HepG2 (cell line): Measurements from ENCODE around the gene ITPR1. TPM values are rescaled to one million over a fixed set of nuclear protein-coding genes. Genes with fewer than 3 reads are reported as not detected.

Experiments
- ATAC-seq: fragments of 200-7000 bp; cut with Tn5 transposase; 3 replicates; pipeline ENCODE4 v1.9.1; 2020; ENCODE audit warnings: mild to moderate bottlenecking, moderate library complexity
- BruUV-seq: library from RNA; stranded (reverse); fragments of 400-500 nt; replicated peaks from 2 replicates; lab custom pipeline; 2021; lab: Mats Ljungman, UMichigan
- CTCF ChIA-PET: fragments of 300-600 bp; formaldehyde crosslinking; extraction: SDS; loops from one replicate; lab custom pipeline; 2021; ENCODE audit warnings: low total read pairs, inconsistent platforms, low intra/inter-chr PET ratio; lab: Yijun Ruan, JAX
- POLR2A ChIA-PET: fragments of 350-600 bp; sonication (Branson Sonifier 250); formaldehyde crosslinking; loops from one replicate; lab custom pipeline; 2020; ENCODE audit warnings: antibody characterized with exemption, inconsistent platforms; lab: Yijun Ruan, JAX
- DNase-seq: peaks from one replicate; pipeline ENCODE4 v3.0.0-alpha.2; 2015; ENCODE audit warnings: low spot score
- FAIRE-seq: peaks from 3 replicates; lab custom pipeline; 2011; peaks lifted over from hg19 to GRCh38; lab: Jason Lieb, UNC
- H2AFZ ChIP-seq: one replicate; pipeline ENCODE4 v1.6.1; 2011; ENCODE audit warnings: low read length, inconsistent platforms
- H3K27ac ChIP-seq: fragments of 300-600 bp; 3 replicates; pipeline ENCODE4 v1.8.0; 2011; ENCODE audit warnings: mixed run types, mild to moderate bottlenecking, mixed read lengths, low read length, inconsistent platforms; ENCODE audit not compliant: insufficient read depth; ENCODE audit errors: extremely low read length
- H3K27me3 ChIP-seq, 2 experiments: fragments of 200-600 bp in 1 of 2; 2 replicates in 1 of 2; 3 replicates in 1 of 2; pipeline versions ENCODE4 v1.6.0 to v1.8.0; 2011; ENCODE audit warnings: low read length in 2 of 2, mild to moderate bottlenecking in 2 of 2, moderate library complexity in 2 of 2, inconsistent platforms in 1 of 2; ENCODE audit not compliant: insufficient read depth in 2 of 2, control insufficient read depth in 1 of 2
- H3K36me3 ChIP-seq, 2 experiments: fragments of 200-600 bp in 1 of 2; replicated peaks in 1 of 2; 2 replicates in 1 of 2; 3 replicates in 1 of 2; pipeline versions ENCODE4 v1.5.1 to v1.8.0; 2011; ENCODE audit warnings: low read length in 2 of 2, inconsistent platforms in 1 of 2; ENCODE audit not compliant: insufficient read depth in 2 of 2, control insufficient read depth in 1 of 2
- H3K4me1 ChIP-seq: 2 replicates; pipeline ENCODE4 v1.5.1; 2012; ENCODE audit warnings: low read length, inconsistent platforms; ENCODE audit not compliant: insufficient read depth
- H3K4me2 ChIP-seq: 2 replicates; pipeline ENCODE4 v1.6.0; 2011; ENCODE audit warnings: low read depth, low read length, inconsistent platforms
- H3K4me3 ChIP-seq, 3 experiments: fragments of 200-600 bp in 1 of 3; sonication (generic), shearing (Covaris generic) in 1 of 3; replicated peaks in 1 of 3; 2 replicates each; pipeline ENCODE4 v1.5.1; 2011 to 2016; ENCODE audit warnings: low read length in 3 of 3, inconsistent platforms in 2 of 3, low read depth in 2 of 3, mild to moderate bottlenecking in 2 of 3, control low read depth in 1 of 3, mixed read lengths in 1 of 3; ENCODE audit not compliant: insufficient read depth in 1 of 3
- H3K79me2 ChIP-seq: one replicate; pipeline ENCODE4 v1.6.1; 2011; ENCODE audit warnings: low read length, inconsistent platforms; ENCODE audit not compliant: insufficient read depth
- H3K9ac ChIP-seq: 2 replicates; pipeline ENCODE4 v1.6.0; 2011; ENCODE audit warnings: mild to moderate bottlenecking, low read depth, low read length, inconsistent platforms; ENCODE audit not compliant: insufficient read depth
- H3K9me3 ChIP-seq: 2 replicates; pipeline ENCODE4 v1.5.1; 2012; ENCODE audit warnings: mild to moderate bottlenecking, low read length
- H4K20me1 ChIP-seq: 2 replicates; pipeline ENCODE4 v1.6.0; 2011; ENCODE audit warnings: inconsistent platforms, mild to moderate bottlenecking, low read length, moderate library complexity; ENCODE audit not compliant: insufficient read depth
- KMT2A ChIP-seq: sonication (generic); formaldehyde crosslinking; IDR thresholded peaks from 2 replicates; pipeline ENCODE4 v1.4.0; 2020; ENCODE audit warnings: missing genetic modification reagents
- NR2F2 ChIP-seq: IDR thresholded peaks from 2 replicates; pipeline ENCODE4 v1.6.1; 2012; ENCODE audit warnings: low read depth, inconsistent platforms, borderline replicate concordance
- RAD51 ChIP-seq: fragments of 450-650 bp; IDR thresholded peaks from 2 replicates; pipeline ENCODE4 v1.6.1; 2016; ENCODE audit warnings: borderline replicate concordance
- ZFP90 ChIP-seq: sonication (generic); formaldehyde crosslinking; IDR thresholded peaks from 2 replicates; pipeline ENCODE4 v1.8.0; 2022; ENCODE audit warnings: missing genetic modification reagents, mild to moderate bottlenecking, inconsistent platforms, borderline replicate concordance
- ZSCAN21 ChIP-seq: sonication (generic); formaldehyde crosslinking; IDR thresholded peaks from 2 replicates; pipeline ENCODE4 v1.8.0; 2022; ENCODE audit warnings: mild to moderate bottlenecking, missing genetic modification reagents, moderate library complexity, borderline replicate concordance
- WGBS: methylation state at CpG from one replicate; pipeline ENCODE4 v1.1.6; 2017; ENCODE audit warnings: low lambda C conversion rate; 5-methylcytosine and 5-hydroxymethylcytosine counted together
- in situ Hi-C: cut with HindIII; loops from 2 replicates; pipeline ENCODE4 v1.10.0; 2017; ENCODE audit warnings: low pct_unique_long_range_greater_than_20kb; ENCODE audit not compliant: extremely low pct_ligation_motif_present
- intact Hi-C: fragments of 100-400 bp; cut with micrococcal nuclease; formaldehyde crosslinking; loops from one replicate; pipeline ENCODE4 v1.10.0; 2022; ENCODE audit not compliant: unreplicated experiment
- polyA plus RNA-seq, 8 experiments: library from polyadenylated mRNA; depleted of rRNA in 3 of 8; stranded (reverse) in 7 of 8; unstranded in 1 of 8; fragments of >200 nt; fragmentation: Illumina TruSeq in 4 of 8; extraction: Trizol in 4 of 8; gene quantifications; 2 replicates each; pipeline versions ENCODE4 v1.2.1 to v1.2.3, GENCODE V29; 2011 to 2016; ENCODE audit warnings: low read depth in 4 of 8, missing spikeins in 1 of 8, mixed read lengths in 1 of 8; ENCODE audit not compliant: insufficient read depth in 1 of 8
- total RNA-seq, 5 experiments: library from RNA; depleted of rRNA; stranded (reverse); fragments of >200 nt; fragmentation: Illumina TruSeq; extraction: Trizol; gene quantifications; 2 replicates each; pipeline ENCODE4 v1.2.3, GENCODE V29; 2016; ENCODE audit warnings: low read depth in 1 of 5
- TF ChIP-seq, protein P1 (sequence below): IDR thresholded peaks from 2 replicates; pipeline ENCODE4 v1.6.1; 2016
- TF ChIP-seq, protein P2 (sequence below): sonication (generic); formaldehyde crosslinking; IDR thresholded peaks from 2 replicates; pipeline ENCODE4 v1.5.0; 2020; ENCODE audit warnings: mild to moderate bottlenecking, missing genetic modification reagents, borderline replicate concordance

ITPR1 gene
- total and polyA plus RNA-seq, 2 of the 13 experiments (the other 11 are each of a cell fraction or from before 2014, with no cell fraction given): 10.0 to 11.4 TPM

DNA sequence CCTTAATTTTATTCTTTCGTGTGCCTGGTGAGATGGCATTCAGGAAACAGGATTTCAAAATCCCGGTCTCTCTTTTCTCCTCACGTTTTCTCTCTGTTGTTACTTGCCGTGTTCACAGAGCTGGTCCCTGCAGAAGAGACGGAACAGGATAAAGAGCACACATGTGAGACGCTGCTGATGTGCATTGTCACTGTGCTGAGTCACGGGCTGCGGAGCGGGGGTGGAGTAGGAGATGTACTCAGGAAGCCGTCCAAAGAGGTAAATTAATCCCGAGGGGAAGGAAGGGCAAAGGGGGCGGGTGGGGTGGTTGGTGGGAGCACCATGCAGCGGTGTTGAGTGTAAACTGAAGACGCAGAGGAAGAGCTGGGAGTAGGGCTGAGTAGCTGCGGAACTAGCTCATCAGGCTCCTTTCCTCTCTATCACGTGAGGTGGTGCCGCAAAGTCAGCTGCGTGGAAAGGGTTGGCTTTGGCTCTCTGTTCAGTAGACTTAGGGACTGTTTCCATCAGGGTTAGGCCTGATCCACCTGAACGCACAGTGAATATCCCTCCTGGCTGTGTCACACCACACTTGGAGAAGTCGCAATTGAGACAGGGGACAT lies 321.3 kb downstream of the ITPR1 start:
- Histone ChIP-seq H3K27me3 (no peaks in the 10 kb centered on the region), H3K4me1 (no peaks in the 10 kb centered on the region), H3K9me3 (no peaks in the 10 kb centered on the region), H3K36me3 (peaks cover 1 to 13% of the 10 kb centered on the region in 2 experiments; a peak in 3 of 5 replicates), H3K9ac (no peak overlapping the region), H3K4me3 (no peak overlapping the region), H3K4me2 (no peak overlapping the region), H3K27ac (no peak overlapping the region), H2AFZ (no peak overlapping the region), H4K20me1 (no peaks in the 10 kb centered on the region), H3K79me2 (no peaks in the 10 kb centered on the region)
- TF ChIP-seq NR2F2 (no peak), ZSCAN21 (CRISPR knock-in tag) (no peak), ZFP90 (CRISPR knock-in tag) (no peak), KMT2A (CRISPR knock-in tag) (no peak), RAD51 (no peak)
- TF ChIP-seq, protein P1, sequence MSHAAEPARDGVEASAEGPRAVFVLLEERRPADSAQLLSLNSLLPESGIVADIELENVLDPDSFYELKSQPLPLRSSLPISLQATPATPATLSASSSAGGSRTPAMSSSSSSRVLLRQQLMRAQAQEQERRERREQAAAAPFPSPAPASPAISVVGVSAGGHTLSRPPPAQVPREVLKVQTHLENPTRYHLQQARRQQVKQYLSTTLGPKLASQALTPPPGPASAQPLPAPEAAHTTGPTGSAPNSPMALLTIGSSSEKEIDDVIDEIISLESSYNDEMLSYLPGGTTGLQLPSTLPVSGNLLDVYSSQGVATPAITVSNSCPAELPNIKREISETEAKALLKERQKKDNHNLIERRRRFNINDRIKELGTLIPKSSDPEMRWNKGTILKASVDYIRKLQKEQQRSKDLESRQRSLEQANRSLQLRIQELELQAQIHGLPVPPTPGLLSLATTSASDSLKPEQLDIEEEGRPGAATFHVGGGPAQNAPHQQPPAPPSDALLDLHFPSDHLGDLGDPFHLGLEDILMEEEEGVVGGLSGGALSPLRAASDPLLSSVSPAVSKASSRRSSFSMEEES (CRISPR knock-in tag): no peak
- TF ChIP-seq, protein P2, sequence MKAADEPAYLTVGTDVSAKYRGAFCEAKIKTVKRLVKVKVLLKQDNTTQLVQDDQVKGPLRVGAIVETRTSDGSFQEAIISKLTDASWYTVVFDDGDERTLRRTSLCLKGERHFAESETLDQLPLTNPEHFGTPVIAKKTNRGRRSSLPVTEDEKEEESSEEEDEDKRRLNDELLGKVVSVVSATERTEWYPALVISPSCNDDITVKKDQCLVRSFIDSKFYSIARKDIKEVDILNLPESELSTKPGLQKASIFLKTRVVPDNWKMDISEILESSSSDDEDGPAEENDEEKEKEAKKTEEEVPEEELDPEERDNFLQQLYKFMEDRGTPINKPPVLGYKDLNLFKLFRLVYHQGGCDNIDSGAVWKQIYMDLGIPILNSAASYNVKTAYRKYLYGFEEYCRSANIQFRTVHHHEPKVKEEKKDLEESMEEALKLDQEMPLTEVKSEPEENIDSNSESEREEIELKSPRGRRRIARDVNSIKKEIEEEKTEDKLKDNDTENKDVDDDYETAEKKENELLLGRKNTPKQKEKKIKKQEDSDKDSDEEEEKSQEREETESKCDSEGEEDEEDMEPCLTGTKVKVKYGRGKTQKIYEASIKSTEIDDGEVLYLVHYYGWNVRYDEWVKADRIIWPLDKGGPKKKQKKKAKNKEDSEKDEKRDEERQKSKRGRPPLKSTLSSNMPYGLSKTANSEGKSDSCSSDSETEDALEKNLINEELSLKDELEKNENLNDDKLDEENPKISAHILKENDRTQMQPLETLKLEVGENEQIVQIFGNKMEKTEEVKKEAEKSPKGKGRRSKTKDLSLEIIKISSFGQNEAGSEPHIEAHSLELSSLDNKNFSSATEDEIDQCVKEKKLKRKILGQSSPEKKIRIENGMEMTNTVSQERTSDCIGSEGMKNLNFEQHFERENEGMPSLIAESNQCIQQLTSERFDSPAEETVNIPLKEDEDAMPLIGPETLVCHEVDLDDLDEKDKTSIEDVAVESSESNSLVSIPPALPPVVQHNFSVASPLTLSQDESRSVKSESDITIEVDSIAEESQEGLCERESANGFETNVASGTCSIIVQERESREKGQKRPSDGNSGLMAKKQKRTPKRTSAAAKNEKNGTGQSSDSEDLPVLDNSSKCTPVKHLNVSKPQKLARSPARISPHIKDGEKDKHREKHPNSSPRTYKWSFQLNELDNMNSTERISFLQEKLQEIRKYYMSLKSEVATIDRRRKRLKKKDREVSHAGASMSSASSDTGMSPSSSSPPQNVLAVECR (CRISPR knock-in tag): no peak
- DNase-seq (no peak), FAIRE-seq (no peak), ATAC-seq (no peak)
- POLR2A ChIA-PET: no interaction called here
- whole genome bisulfite sequencing: 96% methylated on average over 20 of the region's 20 CpGs
- intact Hi-C loops (no loop called here), in situ Hi-C loops (no loop called here)
- CTCF ChIA-PET: no interaction called here
- BruUV-seq: no TSS peak
